Gastrocnemius medialis (tissue), 4 donors: ENCODE results near the gene HTR5A. TPM values are rescaled to one million over a fixed set of nuclear protein-coding genes. Genes with fewer than 3 reads are reported as not detected.

Experiments
- ATAC-seq, 2 donors: fragments of 150-250 bp; one replicate each; pipeline ENCODE4 v1.9.1; 2016
- DNase-seq, 2 donors: peaks; one replicate each; pipeline ENCODE4 v3.0.0-alpha.2; 2019
- H3K27ac ChIP-seq, 4 donors: fragments of 200-600 bp; sonication (generic); 1 replicate in 1 of 4; 2 replicates in 3 of 4; pipeline ENCODE4 v1.5.1; 2016 to 2018; ENCODE audit warnings: mild to moderate bottlenecking in 2 of 4, moderate library complexity in 1 of 4
- H3K27me3 ChIP-seq, 3 donors: fragments of 200-600 bp; sonication (generic) in 2 of 3; 1 replicate in 1 of 3; 2 replicates in 2 of 3; pipeline versions ENCODE4 v1.5.1 to v1.6.0; 2016 to 2019; ENCODE audit warnings: mild to moderate bottlenecking in 1 of 3, moderate library complexity in 1 of 3
- H3K36me3 ChIP-seq, 2 donors: fragments of 200-600 bp; sonication (generic) in 1 of 2; one replicate each; pipeline ENCODE4 v1.5.1; 2017 to 2018
- H3K4me1 ChIP-seq, 2 donors: fragments of 200-600 bp; sonication (generic) in 1 of 2; one replicate each; pipeline ENCODE4 v1.5.1; 2016 to 2017; ENCODE audit warnings: mild to moderate bottlenecking in 2 of 2
- H3K4me3 ChIP-seq, 4 donors: fragments of 200-600 bp; sonication (generic) in 3 of 4; 1 replicate in 1 of 4; 2 replicates in 3 of 4; pipeline ENCODE4 v1.5.1; 2016 to 2019; ENCODE audit warnings: mild to moderate bottlenecking in 2 of 4
- H3K9me3 ChIP-seq, 3 donors: fragments of 200-600 bp; sonication (generic) in 2 of 3; 1 replicate in 1 of 3; 2 replicates in 2 of 3; pipeline ENCODE4 v1.5.1; 2016 to 2019
- POLR2A ChIP-seq, 2 donors: fragments of 450-650 bp; IDR thresholded peaks; one replicate each; pipeline ENCODE4 v1.6.1; 2017; ENCODE audit warnings: antibody characterized with exemption in 2 of 2, mild to moderate bottlenecking in 2 of 2, moderate library complexity in 2 of 2
- in situ Hi-C, 4 donors: fragments of 200-750 bp; cut with MboI; loops; one replicate each; pipeline versions ENCODE4 v1.15.0 to v1.8.0; 2017; ENCODE audit warnings: low sequenced_read_pairs in 4 of 4
- intact Hi-C: fragments of 100-400 bp; cut with DNase I; formaldehyde crosslinking; loops from one replicate; pipeline ENCODE4 v1.15.1; 2023; ENCODE audit warnings: low total_unique reads
- total RNA-seq, 4 donors: library from RNA; depleted of rRNA; stranded (reverse); fragments of >200 nt; gene quantifications; one replicate each; pipeline versions ENCODE4 v1.1.0 to v1.2.3, GENCODE V29; 2016
- TF ChIP-seq, protein P1 (sequence below), 5 experiments: fragments of 450-650 bp in 3 of 5; fragments of 200-600 bp in 2 of 5; sonication (generic) in 2 of 5; IDR thresholded peaks in 4 of 5; conservative IDR thresholded peaks in 1 of 5; 1 replicate in 4 of 5; 2 replicates in 1 of 5; pipeline ENCODE4 v1.5.1; 2016 to 2019; ENCODE audit warnings: antibody characterized with exemption in 5 of 5, mild to moderate bottlenecking in 3 of 5, moderate library complexity in 3 of 5

Gene HTR5A
- total RNA-seq, 4 donors from 2014 or later: not detected

DNA sequence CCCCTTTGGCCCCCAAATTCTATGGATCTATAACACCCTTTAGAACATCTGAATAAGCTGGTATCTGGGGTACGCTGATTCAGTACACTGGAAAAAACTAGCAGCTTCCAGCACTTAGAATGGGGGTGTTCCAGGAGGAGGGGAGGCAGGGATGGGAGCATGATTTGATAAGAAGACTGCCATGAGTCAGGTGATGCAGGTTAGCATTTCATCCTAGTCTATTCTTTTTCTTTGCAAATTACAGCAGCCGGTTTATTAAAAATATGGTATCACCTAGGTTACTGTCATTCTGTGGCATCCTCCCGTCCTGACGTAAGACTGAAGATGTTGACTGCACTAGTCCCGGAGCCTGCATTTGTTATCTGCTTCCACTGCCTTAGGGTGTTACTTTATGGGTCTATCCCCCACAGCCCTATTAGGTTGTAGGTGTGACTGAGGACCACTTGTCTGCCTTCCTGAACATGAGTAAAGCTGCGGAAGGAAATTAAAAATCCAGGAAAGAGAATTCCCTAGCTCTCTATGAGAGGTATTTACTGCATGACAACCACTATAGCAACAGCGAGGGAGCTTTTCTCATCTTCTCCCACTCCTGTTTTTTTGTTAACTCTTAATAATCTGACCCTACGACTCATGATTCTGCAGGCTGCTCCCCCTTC lies 1.9 kb downstream of the HTR5A start:
- TF ChIP-seq, protein P1, sequence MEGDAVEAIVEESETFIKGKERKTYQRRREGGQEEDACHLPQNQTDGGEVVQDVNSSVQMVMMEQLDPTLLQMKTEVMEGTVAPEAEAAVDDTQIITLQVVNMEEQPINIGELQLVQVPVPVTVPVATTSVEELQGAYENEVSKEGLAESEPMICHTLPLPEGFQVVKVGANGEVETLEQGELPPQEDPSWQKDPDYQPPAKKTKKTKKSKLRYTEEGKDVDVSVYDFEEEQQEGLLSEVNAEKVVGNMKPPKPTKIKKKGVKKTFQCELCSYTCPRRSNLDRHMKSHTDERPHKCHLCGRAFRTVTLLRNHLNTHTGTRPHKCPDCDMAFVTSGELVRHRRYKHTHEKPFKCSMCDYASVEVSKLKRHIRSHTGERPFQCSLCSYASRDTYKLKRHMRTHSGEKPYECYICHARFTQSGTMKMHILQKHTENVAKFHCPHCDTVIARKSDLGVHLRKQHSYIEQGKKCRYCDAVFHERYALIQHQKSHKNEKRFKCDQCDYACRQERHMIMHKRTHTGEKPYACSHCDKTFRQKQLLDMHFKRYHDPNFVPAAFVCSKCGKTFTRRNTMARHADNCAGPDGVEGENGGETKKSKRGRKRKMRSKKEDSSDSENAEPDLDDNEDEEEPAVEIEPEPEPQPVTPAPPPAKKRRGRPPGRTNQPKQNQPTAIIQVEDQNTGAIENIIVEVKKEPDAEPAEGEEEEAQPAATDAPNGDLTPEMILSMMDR (IDR thresholded peaks at IDR 0.05 in 4 of 5, conservative IDR thresholded peaks at IDR 0.05 in 1 of 5): no peak
- no peak for TF ChIP-seq POLR2A (IDR thresholded peaks at IDR 0.05)
- ATAC-seq: no peak
- H3K4me3 ChIP-seq: no peak overlapping the region
- peaks cover 0 to 10% (median 9%) of the 10 kb centered on the region in 3 donors for H3K27me3 ChIP-seq
- H3K9me3 ChIP-seq: no peaks in the 10 kb centered on the region
- intact Hi-C loops: no loop called here
- in situ Hi-C loops: no loop called here
- DNase-seq: no peak
- H3K36me3 ChIP-seq: no peaks in the 10 kb centered on the region
- H3K4me1 ChIP-seq: no peaks in the 10 kb centered on the region
- H3K27ac ChIP-seq: no peak overlapping the region

DNA sequence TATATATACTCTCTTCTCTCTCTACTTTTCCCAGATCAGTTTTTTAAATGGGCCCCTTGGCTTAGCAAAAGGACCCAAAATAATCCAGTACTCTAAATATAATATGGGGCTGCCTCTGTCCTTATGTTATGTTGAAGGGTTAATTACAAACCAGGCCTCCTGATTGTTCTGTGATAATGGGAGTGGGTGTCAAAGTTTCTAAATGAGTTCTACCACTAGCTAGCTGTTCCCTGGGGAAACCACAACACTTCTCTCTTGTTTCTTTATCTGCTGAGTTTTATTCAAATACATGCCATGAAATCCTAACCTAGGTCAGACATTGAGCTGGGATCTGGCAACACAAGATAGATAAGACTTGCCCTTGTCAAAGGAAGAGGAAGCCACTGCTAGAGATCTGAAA lies 3.8 kb downstream of the HTR5A start:
- TF ChIP-seq, protein P1 (IDR thresholded peaks at IDR 0.05 in 4 of 5, conservative IDR thresholded peaks at IDR 0.05 in 1 of 5): no peak
- TF ChIP-seq POLR2A (IDR thresholded peaks at IDR 0.05): no peak
- DNase-seq: no peak
- Histone ChIP-seq H3K27me3 (peaks cover 0 to 10% (median 9%) of the 10 kb centered on the region in 3 donors), H3K4me3 (no peak overlapping the region), H3K36me3 (no peaks in the 10 kb centered on the region), H3K27ac (no peak overlapping the region), H3K9me3 (no peaks in the 10 kb centered on the region), H3K4me1 (no peaks in the 10 kb centered on the region)
- no peak for ATAC-seq
- intact Hi-C loops (no loop called here), in situ Hi-C loops (no loop called here)

GRCh38 chr7:155084021-155084420 lies 13.9 kb downstream of the HTR5A start:
- no peak overlapping the region for H3K4me3 ChIP-seq
- H3K4me1 ChIP-seq: no peaks in the 10 kb centered on the region
- TF ChIP-seq, protein P1 (IDR thresholded peaks at IDR 0.05 in 4 of 5, conservative IDR thresholded peaks at IDR 0.05 in 1 of 5): no peak
- TF ChIP-seq POLR2A (IDR thresholded peaks at IDR 0.05): no peak
- H3K36me3 ChIP-seq: no peaks in the 10 kb centered on the region
- no peak for DNase-seq
- H3K9me3 ChIP-seq: no peaks in the 10 kb centered on the region
- H3K27me3 ChIP-seq: no peaks in the 10 kb centered on the region
- no peak for ATAC-seq
- in situ Hi-C loops (no loop called here), intact Hi-C loops (no loop called here)
- no peak overlapping the region for H3K27ac ChIP-seq

- no peak overlapping the region for H3K27ac ChIP-seq
- in situ Hi-C loops: no loop called here
- no peak for TF ChIP-seq POLR2A (IDR thresholded peaks at IDR 0.05)
- TF ChIP-seq, protein P1 (IDR thresholded peaks at IDR 0.05 in 4 of 5, conservative IDR thresholded peaks at IDR 0.05 in 1 of 5): no peak
- no peaks in the 10 kb centered on the region for H3K36me3 ChIP-seq
- no peak overlapping the region for H3K4me3 ChIP-seq
- no peaks in the 10 kb centered on the region for H3K27me3 ChIP-seq
- ATAC-seq (no peak), DNase-seq (no peak)
- intact Hi-C loops: no loop called here
- H3K9me3 ChIP-seq: no peaks in the 10 kb centered on the region
- H3K4me1 ChIP-seq: no peaks in the 10 kb centered on the region
These were observed 14.8 kb downstream of the HTR5A start for GRCh38 chr7:155084969-155085368.

DNA sequence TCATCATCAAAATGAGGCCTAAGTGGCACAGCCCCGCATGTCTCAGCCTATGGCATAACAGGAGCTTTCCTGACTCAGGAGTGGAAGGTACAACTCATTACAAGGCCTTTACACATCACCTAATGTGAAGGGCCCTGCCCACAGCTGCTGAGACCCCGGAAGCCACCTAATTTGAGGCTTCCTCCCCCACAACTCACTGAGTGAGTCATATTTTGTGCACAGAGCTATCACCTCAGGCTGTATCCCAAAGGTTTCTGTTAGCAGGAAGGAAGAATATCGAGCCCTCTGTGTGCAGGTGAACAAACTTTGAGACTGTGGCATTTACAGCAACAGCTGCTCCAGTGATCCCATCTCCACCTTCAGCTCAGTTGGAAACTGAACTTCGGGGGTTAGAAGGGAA lies 20.6 kb downstream of the HTR5A start:
- no peaks in the 10 kb centered on the region for H3K36me3 ChIP-seq
- intact Hi-C loops: no loop called here
- no peaks in the 10 kb centered on the region for H3K9me3 ChIP-seq
- H3K4me1 ChIP-seq: no peaks in the 10 kb centered on the region
- ATAC-seq (no peak), DNase-seq (no peak)
- H3K27ac ChIP-seq: no peak overlapping the region
- no peak for TF ChIP-seq POLR2A (IDR thresholded peaks at IDR 0.05)
- TF ChIP-seq, protein P1 (IDR thresholded peaks at IDR 0.05 in 4 of 5, conservative IDR thresholded peaks at IDR 0.05 in 1 of 5): no peak
- no peaks in the 10 kb centered on the region for H3K27me3 ChIP-seq
- in situ Hi-C loops: no loop called here
- no peak overlapping the region for H3K4me3 ChIP-seq
